Measurements from ENCODE around the gene SETD2. TPM values are rescaled to one million over a fixed set of nuclear protein-coding genes. Genes with fewer than 3 reads are reported as not detected.

The SETD2 gene
- total RNA-seq, 2 experiments from 2014 or later: 55.7 to 74.5 TPM

DNA sequence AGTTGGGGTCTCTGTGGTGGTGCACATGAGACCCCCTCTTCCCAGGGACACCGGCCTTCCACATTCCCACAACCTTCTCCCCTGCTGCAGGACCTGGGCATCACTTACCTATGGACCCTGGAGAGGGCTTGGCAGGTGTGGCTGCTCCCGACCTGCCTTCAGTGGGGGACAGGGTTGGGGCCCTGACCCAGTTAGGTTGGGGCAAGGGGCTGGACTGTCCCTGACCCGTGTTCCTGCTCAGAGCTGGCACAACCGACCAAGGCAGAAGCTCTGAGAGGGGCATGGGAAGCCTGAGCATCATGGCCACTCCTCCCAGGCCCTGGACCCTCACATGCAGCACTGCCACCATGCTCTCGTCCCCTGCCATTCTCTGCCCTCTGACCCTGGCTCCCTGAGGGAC lies 178.3 kb downstream of the SETD2 start:
- no peaks in the 10 kb centered on the region for H3K9me2 ChIP-seq (ENCODE audit: insufficient read depth, low read length)
- intact Hi-C loops (cut with micrococcal nuclease; ENCODE audit: unreplicated experiment): no loop called here
- peaks cover 57% of the 10 kb centered on the region; the same call in 1 of the 2 replicates for H3K79me2 ChIP-seq (ENCODE audit: insufficient read depth, low read depth, low read length)
- H3K4me2 ChIP-seq (ENCODE audit: low read length): peak overlapping the region; percentile 75
- POLR2A ChIA-PET: interaction anchor here (0.7 to 1.4 kb wide), 2 partner anchors 55 to 414 kb away, joined by 3 to 4 read pairs; no protein-coding TSS in a partner anchor
- H2AFZ ChIP-seq (ENCODE audit: low read length): no peak overlapping the region
- TF ChIP-seq EZH2phosphoT487 (IDR thresholded peaks at IDR 0.05; ENCODE audit: borderline replicate concordance, low read depth, low read length): no peak
- TF ChIP-seq, protein P1, sequence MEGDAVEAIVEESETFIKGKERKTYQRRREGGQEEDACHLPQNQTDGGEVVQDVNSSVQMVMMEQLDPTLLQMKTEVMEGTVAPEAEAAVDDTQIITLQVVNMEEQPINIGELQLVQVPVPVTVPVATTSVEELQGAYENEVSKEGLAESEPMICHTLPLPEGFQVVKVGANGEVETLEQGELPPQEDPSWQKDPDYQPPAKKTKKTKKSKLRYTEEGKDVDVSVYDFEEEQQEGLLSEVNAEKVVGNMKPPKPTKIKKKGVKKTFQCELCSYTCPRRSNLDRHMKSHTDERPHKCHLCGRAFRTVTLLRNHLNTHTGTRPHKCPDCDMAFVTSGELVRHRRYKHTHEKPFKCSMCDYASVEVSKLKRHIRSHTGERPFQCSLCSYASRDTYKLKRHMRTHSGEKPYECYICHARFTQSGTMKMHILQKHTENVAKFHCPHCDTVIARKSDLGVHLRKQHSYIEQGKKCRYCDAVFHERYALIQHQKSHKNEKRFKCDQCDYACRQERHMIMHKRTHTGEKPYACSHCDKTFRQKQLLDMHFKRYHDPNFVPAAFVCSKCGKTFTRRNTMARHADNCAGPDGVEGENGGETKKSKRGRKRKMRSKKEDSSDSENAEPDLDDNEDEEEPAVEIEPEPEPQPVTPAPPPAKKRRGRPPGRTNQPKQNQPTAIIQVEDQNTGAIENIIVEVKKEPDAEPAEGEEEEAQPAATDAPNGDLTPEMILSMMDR (conservative IDR thresholded peaks at IDR 0.05; ENCODE audit: low read length): no peak
- H3K4me1 ChIP-seq (ENCODE audit: insufficient read depth, low read length, poor library complexity, severe bottlenecking): peaks cover 95% of the 10 kb centered on the region
- H3K27ac ChIP-seq (ENCODE audit: low read depth, low read length, poor library complexity, severe bottlenecking): peak overlapping the region; percentile 72
- CTCF ChIA-PET (ENCODE audit: unreplicated experiment): interaction anchor here (0.5 kb wide), 1 partner anchor 13 kb away, joined by 3 read pairs; no protein-coding TSS in a partner anchor
- H4K20me1 ChIP-seq (ENCODE audit: insufficient read depth, low read length): no peaks in the 10 kb centered on the region
- no peaks in the 10 kb centered on the region for H3K9me3 ChIP-seq (ENCODE audit: low read length)
- DNase-seq (ENCODE audit: low spot score): no peak
- BruUV-seq (replicated peaks): no TSS peak
- H3K36me3 ChIP-seq (ENCODE audit: insufficient read depth, low read length): peaks cover 33% of the 10 kb centered on the region
- H3K4me3 ChIP-seq (ENCODE audit: low read depth, low read length, poor library complexity, severe bottlenecking): peak overlapping the region; percentile 43

DNA sequence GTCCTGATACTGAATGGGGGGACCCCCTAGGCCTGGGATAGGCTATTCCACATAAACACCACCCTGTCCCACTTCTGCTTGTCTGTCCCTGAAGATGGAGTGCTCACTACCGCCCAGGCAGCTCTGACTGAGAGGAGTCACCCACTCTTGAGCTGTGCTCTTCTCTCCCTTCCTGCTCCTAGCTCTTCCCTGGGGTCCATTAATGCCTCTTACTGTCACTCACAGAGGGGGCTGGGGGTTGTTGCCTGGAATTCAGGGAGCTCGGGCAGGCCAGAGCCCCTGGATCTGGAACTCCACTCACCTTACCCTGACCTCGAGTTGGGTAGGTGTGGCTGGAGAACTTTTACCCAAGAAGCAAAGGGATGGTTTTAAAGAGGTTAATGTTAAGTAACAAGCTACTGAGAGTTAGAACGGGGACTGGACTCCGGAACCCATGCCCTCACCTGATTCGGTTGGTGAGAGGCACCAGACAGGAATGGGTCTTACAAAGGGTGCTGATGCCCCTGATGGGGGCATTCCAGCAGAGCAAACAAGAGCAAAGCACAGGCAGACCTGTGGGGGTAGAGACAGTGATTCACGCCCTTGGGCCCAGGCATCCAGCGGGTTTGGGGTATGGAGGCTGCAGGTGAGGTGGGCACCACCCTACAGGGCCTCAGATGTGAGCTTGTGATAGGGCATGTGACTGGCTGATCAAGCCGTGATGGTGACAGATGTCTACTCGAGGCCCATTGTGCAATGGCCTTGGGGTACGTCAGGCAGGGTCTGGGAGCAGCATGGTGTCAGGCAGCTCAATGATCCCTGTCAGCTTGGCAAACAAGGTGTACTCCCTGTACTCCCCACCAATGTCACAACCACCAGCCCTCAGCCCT lies 179.1 kb downstream of the SETD2 start:
- no peak for DNase-seq (ENCODE audit: low spot score)
- peak overlapping the region; percentile 75 for H3K4me2 ChIP-seq (ENCODE audit: low read length)
- ChIA-PET POLR2A (interaction anchor here (0.7 to 1.4 kb wide), 3 partner anchors 55 to 415 kb away, joined by 3 to 4 read pairs (median 3); no protein-coding TSS in a partner anchor), CTCF (ENCODE audit: unreplicated experiment) (interaction anchor here (0.5 to 1.0 kb wide), 3 partner anchors 10 to 14 kb away, joined by 3 read pairs; no protein-coding TSS in a partner anchor)
- H4K20me1 ChIP-seq (ENCODE audit: insufficient read depth, low read length): no peaks in the 10 kb centered on the region
- no peaks in the 10 kb centered on the region for H3K9me3 ChIP-seq (ENCODE audit: low read length)
- H3K36me3 ChIP-seq (ENCODE audit: insufficient read depth, low read length): peaks cover 27% of the 10 kb centered on the region
- H3K4me3 ChIP-seq (ENCODE audit: low read depth, low read length, poor library complexity, severe bottlenecking): no peak overlapping the region
- TF ChIP-seq EZH2phosphoT487 (IDR thresholded peaks at IDR 0.05; ENCODE audit: borderline replicate concordance, low read depth, low read length): no peak
- TF ChIP-seq, protein P1 (conservative IDR thresholded peaks at IDR 0.05; ENCODE audit: low read length): no peak
- peaks cover 88% of the 10 kb centered on the region for H3K4me1 ChIP-seq (ENCODE audit: insufficient read depth, low read length, poor library complexity, severe bottlenecking)
- no peaks in the 10 kb centered on the region for H3K9me2 ChIP-seq (ENCODE audit: insufficient read depth, low read length)
- intact Hi-C loops (cut with micrococcal nuclease; ENCODE audit: unreplicated experiment): no loop called here
- peaks cover 64% of the 10 kb centered on the region for H3K79me2 ChIP-seq (ENCODE audit: insufficient read depth, low read depth, low read length)
- no peak overlapping the region for H3K27ac ChIP-seq (ENCODE audit: low read depth, low read length, poor library complexity, severe bottlenecking)
- no peak overlapping the region for H2AFZ ChIP-seq (ENCODE audit: low read length)
- BruUV-seq (replicated peaks): no TSS peak
